Esophagus muscularis mucosa (tissue), 3 donors: Measurements from ENCODE around the gene GNAT1.

ENCODE experiments used
- POLR2A ChIP-seq: fragments of 450-650 bp; IDR thresholded peaks from one replicate; pipeline ENCODE4 v1.6.1; 2017; ENCODE audit warnings: antibody characterized with exemption, moderate library complexity, mild to moderate bottlenecking, low read depth
- POLR2AphosphoS5 ChIP-seq, 2 donors: sonication (generic); formaldehyde crosslinking; IDR thresholded peaks; one replicate each; pipeline ENCODE4 v1.6.1; 2017; ENCODE audit warnings: antibody characterized with exemption in 2 of 2
- TF ChIP-seq, protein P1 (sequence below), 3 experiments: fragments of 200-600 bp in 2 of 3; fragments of 450-650 bp in 1 of 3; sonication (generic) in 2 of 3; IDR thresholded peaks; one replicate each; pipeline ENCODE4 v1.5.1; 2017 to 2019; ENCODE audit warnings: antibody characterized with exemption in 3 of 3, mild to moderate bottlenecking in 2 of 3, moderate library complexity in 1 of 3

DNA sequence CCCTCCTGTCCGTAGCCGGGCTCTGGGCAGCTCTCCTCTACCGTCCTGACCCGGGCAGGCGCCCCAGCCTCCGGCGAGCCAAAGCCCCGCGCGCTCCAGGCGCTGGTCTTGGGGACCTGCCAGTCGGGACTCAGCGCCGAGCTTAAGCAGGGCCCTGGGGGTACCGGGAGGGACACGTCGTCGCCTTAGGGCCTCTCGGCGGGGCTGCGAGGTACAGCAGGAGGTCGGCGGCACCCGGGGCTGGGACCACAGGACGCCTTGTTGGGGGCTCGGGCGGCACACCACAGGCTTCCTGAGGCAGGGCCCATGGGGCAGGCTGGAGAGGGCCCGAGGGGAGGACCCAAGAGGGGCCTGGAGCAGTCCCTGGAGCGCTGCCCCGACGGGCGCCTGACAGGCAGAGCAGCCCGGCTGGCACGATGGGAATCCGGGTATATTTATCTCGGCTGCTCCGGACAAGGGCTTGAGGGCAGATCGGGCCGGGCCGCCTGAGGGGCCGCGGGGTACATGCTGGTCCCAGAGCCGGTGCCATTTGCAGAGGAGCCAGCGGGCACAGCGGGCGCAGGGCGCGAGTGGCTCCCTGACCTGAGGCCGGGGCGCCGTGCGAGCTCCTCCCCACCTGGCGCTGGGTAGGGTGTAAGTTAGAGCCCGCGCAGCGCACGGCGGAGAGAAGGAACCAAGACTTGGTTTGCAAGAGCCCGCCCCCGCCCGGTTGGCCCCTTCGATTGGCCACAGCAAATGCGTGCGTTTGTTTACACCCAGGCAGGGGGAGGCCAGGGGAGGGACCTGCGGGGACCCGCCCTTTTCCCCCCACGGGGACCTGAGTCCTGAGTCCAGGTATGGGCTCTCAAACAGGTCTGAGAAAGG lies 14.2 kb downstream of the GNAT1 start:
- TF ChIP-seq, protein P1, sequence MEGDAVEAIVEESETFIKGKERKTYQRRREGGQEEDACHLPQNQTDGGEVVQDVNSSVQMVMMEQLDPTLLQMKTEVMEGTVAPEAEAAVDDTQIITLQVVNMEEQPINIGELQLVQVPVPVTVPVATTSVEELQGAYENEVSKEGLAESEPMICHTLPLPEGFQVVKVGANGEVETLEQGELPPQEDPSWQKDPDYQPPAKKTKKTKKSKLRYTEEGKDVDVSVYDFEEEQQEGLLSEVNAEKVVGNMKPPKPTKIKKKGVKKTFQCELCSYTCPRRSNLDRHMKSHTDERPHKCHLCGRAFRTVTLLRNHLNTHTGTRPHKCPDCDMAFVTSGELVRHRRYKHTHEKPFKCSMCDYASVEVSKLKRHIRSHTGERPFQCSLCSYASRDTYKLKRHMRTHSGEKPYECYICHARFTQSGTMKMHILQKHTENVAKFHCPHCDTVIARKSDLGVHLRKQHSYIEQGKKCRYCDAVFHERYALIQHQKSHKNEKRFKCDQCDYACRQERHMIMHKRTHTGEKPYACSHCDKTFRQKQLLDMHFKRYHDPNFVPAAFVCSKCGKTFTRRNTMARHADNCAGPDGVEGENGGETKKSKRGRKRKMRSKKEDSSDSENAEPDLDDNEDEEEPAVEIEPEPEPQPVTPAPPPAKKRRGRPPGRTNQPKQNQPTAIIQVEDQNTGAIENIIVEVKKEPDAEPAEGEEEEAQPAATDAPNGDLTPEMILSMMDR (IDR thresholded peaks at IDR 0.05), result no peak
- TF ChIP-seq POLR2A (no peak), POLR2AphosphoS5 (IDR thresholded peaks at IDR 0.05) (no peak)
